Inflammatory macrophage treated with lipopolysaccharide for 4 hours (primary cell): ENCODE results near the gene SPOUT1.
"Not testable (repeated sequence)": the region's sequence is repeated elsewhere in the genome, so short reads cannot be mapped to it uniquely, and the experiment has no call there.

Source experiments
- DNase-seq: peaks from one replicate; pipeline ENCODE4 v3.0.0-alpha.2; 2020

Gene SPOUT1, protein sequence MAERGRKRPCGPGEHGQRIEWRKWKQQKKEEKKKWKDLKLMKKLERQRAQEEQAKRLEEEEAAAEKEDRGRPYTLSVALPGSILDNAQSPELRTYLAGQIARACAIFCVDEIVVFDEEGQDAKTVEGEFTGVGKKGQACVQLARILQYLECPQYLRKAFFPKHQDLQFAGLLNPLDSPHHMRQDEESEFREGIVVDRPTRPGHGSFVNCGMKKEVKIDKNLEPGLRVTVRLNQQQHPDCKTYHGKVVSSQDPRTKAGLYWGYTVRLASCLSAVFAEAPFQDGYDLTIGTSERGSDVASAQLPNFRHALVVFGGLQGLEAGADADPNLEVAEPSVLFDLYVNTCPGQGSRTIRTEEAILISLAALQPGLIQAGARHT

DNA sequence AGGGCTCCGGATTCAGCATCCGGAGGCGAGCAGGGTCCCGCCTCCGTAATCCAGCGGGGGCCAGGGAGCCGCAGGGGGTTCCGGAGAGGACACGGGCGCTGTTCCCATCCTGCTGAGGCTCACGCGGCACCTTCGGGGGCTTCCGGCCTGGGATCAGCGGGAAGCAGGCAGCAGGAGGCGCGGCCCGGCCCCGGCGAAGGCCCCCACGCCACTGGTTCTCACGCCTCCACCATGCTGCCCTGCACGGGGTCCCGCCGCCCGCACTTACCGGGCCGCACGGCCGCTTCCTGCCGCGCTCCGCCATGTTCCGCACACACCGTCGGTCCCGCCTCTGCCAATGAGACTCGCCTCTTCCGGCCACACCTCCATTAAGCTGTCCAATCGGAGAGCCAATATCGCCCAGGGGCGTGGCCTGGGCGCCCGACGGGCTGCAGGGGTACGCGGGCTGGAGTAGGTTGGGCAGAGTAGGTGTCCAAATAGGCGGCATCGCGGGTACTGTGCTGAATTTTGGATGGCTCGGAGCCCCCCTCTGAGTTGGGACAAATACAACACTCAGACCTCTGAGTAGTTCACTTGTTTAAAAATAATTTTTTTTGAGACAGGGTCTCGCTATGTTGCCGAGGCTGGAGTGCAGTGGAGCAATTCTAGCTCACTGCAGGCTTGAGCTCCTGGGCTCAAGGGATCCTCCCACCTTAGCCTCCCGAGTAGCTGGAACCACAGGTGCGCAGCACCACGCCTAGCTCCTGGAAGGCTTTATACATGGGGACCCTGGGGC is at the start of gene SPOUT1:
TSS of gene SPOUT1 (minus strand) at position 318 of the 775 bp plus-strand sequence. CDS start at position 304, 14 bp downstream.
- DNase-seq: peak; percentile 93

GRCh38 chr9:128877852-128878251 is 48.3 kb upstream of the SPOUT1 start:
- no peak for DNase-seq

- DNase-seq: not testable (repeated sequence)
Observed at GRCh38 chr9:128870941-128871265, 41.3 kb upstream of the SPOUT1 start.

DNA sequence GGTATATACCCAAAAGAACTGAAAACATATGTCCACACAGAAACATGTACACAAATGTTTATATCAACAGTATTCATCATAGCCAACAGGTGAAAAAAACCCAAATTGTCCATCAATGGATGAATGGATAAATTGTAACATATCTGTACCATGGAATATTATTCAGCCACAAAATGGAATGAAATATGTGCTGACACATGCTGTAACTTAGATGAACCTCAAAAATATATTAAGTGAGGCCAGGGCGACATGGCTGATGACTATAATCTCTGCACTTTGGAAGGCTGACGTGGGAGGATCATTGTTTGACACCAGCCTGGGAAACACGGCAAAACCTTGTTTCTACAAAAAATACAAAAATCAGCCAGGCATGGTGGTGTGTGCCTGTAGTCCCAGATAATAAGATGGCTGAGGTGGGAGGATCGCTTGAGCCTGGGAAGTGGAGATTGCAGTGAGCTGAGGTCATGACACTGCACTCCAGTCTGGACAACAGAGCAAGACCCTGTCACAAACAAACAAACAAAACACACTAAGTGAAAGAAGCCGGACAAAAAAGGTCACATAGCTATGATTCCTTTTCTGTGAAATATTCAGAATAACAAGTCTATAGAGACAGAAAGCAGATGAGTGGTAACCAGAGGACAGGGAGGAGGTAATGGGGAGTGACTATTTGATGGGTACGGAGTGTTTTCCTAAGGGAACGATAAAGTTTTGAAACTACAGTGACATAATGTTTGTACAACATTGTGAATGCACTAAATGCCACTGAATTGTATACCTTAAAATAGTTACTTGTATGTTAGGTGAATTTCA is 40.7 kb upstream of the SPOUT1 start:
- DNase-seq: no peak

- DNase-seq: peak; percentile 57
Observed at GRCh38 chr9:128863647-128864046, 34.1 kb upstream of the SPOUT1 start.

- DNase-seq: no peak
Observed at GRCh38 chr9:128862401-128862851, 32.8 kb upstream of the SPOUT1 start.

- no peak for DNase-seq
Observed at GRCh38 chr9:128861501-128861900, 31.9 kb upstream of the SPOUT1 start.

GRCh38 chr9:128860937-128861336 is 31.3 kb upstream of the SPOUT1 start:
- DNase-seq: no peak

GRCh38 chr9:128858476-128858875 is 28.9 kb upstream of the SPOUT1 start:
- DNase-seq: not testable (repeated sequence)

GRCh38 chr9:128854454-128854853 is 24.9 kb upstream of the SPOUT1 start:
- DNase-seq: not testable (repeated sequence)

DNA sequence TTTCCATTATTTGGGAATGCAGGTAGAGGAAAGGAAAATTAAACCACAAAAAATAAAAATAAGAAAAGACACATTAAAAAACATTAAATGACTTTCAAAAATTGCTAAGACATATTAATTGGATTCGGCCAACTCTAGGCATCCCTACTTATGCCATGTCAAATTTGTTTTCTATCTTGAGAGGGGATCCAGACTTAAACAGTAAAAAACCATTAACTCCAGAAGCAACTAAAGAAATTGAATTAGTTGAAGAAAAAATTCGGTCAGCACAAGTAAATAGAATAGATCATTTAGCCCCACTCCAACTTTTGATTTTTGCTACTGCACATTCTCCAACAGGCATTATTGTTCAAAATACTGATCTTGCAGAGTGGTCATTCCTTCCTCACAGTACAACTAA is 23.1 kb upstream of the SPOUT1 start:
- DNase-seq: not testable (repeated sequence)

GRCh38 chr9:128851779-128852600 is 22.4 kb upstream of the SPOUT1 start:
- peak; percentile 52 for DNase-seq

DNA sequence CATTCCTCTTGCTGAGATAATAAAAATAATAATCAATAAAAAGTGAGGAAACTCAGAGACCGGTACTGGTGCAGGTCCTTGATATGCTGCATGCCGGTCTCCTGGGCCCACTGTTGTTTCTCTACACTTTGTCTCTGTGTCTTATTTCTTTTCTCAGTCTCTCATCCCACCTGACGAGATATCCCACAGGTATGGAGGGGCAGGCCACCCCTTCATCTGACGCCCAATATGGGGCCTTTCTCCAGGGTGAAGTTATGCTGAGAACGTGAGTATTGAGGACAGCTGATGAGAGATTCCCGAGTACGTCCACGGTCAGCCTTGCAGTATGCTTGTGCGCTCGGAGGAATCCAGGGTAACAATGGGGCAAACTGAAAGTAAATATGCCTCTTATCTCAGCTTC is 21.4 kb upstream of the SPOUT1 start:
- DNase-seq: not testable (repeated sequence)

DNA sequence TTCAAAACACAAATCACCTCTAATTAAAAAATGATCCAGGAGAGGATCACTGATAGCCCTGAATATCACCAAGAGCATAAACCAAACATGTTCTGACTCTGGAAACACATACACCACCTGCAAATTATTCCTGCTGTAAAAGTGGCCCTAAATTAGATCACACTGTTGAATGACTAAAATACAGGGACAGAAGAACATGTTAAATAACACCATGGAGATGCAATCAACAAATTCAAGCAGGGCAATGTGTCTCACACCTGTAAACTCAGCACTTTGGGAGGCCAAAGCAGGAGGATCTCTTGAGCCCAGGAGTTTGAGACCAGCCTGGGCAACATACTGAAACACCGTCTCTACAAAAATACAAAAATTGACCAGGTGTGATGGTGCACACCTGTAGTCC is 18.2 kb upstream of the SPOUT1 start:
- DNase-seq: no peak

DNA sequence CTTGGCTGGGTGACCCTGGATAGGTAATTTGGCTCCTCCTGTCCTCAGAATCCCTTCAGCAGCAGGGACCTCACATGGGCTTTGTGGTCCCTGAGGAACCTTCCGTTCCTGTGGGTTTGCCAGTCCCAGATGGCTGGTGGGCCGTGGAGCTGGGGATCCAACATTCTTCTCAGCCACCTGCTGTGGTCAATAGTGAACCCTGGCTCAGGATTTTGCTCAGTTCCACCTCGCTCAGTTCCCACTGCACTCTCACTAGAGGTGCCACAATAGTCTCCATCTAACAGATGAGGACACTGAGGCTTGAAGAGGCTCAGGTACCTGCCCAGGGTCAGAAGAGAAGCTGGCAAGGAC is 17.1 kb upstream of the SPOUT1 start:
- no peak for DNase-seq

- no peak for DNase-seq
Observed at GRCh38 chr9:128845186-128845931, 15.8 kb upstream of the SPOUT1 start.

DNA sequence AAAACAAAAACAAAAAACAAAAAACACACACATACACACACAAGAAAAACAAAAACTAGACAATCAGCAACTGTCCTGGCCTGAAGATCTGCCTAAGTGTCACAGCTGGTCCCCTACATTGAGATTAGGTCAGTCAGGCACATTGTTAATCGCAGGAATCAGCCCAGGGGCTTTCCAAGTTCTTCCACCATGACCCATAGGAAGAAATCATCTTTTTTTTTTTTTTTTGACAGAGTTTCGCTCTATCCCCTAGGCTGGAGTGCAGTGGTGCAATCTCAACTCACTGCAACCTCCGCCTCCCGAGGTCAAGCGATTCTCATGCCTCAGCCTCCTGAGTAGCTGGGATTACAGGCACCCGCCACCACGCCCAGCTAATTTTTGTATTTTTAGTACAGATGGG is 13.6 kb upstream of the SPOUT1 start:
- DNase-seq: not testable (repeated sequence)

DNA sequence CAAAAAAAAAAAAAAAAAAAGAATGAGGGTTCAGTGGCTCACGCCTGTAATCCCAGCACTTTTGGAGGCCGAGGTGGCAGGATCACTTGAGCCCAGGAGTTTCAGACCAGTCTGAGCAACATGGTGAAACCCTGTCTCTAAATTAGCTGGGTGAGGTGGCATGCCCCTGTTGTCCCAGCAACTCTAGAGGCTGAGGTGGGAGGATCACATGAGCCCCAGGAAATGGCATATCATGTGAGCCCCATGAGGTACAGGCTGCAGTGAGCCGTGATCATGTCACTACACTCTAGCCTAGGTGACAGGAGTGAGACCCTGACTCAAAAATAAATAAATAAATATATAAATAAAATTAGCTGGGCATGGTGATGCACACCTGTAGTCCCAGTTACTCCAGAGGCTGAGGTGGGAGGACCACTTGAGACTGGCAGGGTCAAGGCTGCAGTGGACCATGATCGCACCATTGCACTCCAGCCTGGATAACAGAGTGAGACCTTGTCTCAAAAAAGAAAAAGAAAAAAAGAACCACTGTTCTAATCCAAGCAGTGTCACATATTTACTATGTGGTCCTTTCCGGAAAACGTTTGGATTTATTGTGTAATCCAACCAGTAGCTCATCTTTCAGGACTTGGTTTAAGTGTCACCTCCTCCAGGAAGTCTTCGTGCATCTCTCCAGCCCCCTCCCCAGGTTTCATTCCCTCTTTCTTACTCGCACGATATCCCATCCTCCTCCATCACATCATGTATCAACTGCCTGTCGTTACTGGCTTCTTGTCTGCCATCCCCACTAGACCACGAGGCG is 12.3 kb upstream of the SPOUT1 start:
- peak; percentile 31 for DNase-seq

DNA sequence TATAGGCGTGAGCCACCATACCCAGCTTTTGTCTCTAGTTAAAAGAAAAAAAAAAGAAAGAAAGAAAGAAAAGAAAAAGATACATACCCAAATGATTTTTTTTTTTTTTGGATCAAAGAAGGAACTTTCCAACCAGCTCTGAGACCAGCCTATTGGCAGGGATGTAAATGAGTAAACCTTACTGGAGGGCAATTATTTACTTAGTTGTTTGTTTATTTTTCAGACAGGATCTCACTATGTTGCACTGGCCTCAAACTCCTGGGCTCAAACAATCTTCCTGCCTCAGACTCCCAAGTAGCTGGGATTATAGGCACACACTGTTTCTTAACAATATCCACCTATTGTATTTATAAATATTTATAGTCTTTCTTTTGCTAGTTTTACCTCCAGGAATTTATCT is 10.9 kb upstream of the SPOUT1 start:
- no peak for DNase-seq

- no peak for DNase-seq
Observed at GRCh38 chr9:128838338-128838737, 8.7 kb upstream of the SPOUT1 start.
